HCT116 (cell line): ENCODE data around the gene FRAS1. TPM values are rescaled to one million over a fixed set of nuclear protein-coding genes. Genes with fewer than 3 reads are reported as not detected.

Experiments used
- ATAC-seq: fragments of 200-7000 bp; cut with Tn5 transposase; 2 replicates; pipeline ENCODE4 v1.9.1; 2020; ENCODE audit warnings: mild to moderate bottlenecking, moderate library complexity
- BruUV-seq: library from RNA; stranded (reverse); fragments of 400-500 nt; replicated peaks from 2 replicates; lab custom pipeline; 2021; lab: Mats Ljungman, UMichigan
- CTCF ChIA-PET: fragments of 300-600 bp; sonication (Branson Sonifier 250); formaldehyde crosslinking; loops from one replicate; lab custom pipeline; 2021; ENCODE audit warnings: antibody characterized with exemption; lab: Charles Lee
- POLR2A ChIA-PET: fragments of 300-600, 350-600 bp; sonication (Branson Sonifier 250); formaldehyde crosslinking; loops from one replicate; lab custom pipeline; 2021; ENCODE audit warnings: antibody characterized with exemption; lab: Charles Lee
- RAD21 ChIA-PET, 2 experiments: fragments of 300-600 bp; sonication (Branson Sonifier 250); formaldehyde crosslinking; loops; one replicate each; lab custom pipeline; 2023; ENCODE audit warnings: low total read pairs in 2 of 2; ENCODE audit not compliant: uncharacterized antibody in 2 of 2, unreplicated experiment in 2 of 2, low non-redundant PET in 1 of 2; lab: Charles Lee
- DNase-seq: peaks from one replicate; pipeline ENCODE4 v3.0.0-alpha.2; 2010; ENCODE audit warnings: low read depth, low spot score
- H2AFZ ChIP-seq: fragments of 200-600 bp; shearing (Covaris generic), sonication (generic); 2 replicates; pipeline ENCODE4 v1.6.1; 2017; ENCODE audit warnings: low read depth, mixed run types, mixed read lengths, antibody characterized with exemption, low read length; ENCODE audit not compliant: poor library complexity, severe bottlenecking
- H3K27ac ChIP-seq: 2 replicates; pipeline ENCODE4 v1.5.1; 2012; ENCODE audit warnings: low read depth, low read length
- H3K27me3 ChIP-seq: fragments of 200-600 bp; sonication (generic); 2 replicates; pipeline ENCODE4 v1.6.1; 2016; ENCODE audit warnings: mixed run types, low read length, mixed read lengths; ENCODE audit not compliant: insufficient read depth
- H3K36me3 ChIP-seq, 2 experiments: fragments of 200-500 bp in 1 of 2; fragments of 200-600 bp in 1 of 2; sonication (Bioruptor generic) in 1 of 2; sonication (generic) in 1 of 2; 2 replicates each; pipeline versions ENCODE4 v1.5.1 to v1.6.1; 2014 to 2016; ENCODE audit warnings: low read length in 2 of 2, inconsistent platforms in 1 of 2, mixed read lengths in 1 of 2, mixed run types in 1 of 2; ENCODE audit not compliant: insufficient read depth in 2 of 2, control insufficient read depth in 1 of 2
- H3K4me1 ChIP-seq, 2 experiments: fragments of 200-600 bp in 1 of 2; sonication (generic) in 1 of 2; 2 replicates each; pipeline versions ENCODE4 v1.5.1 to v1.6.1; 2012 to 2017; ENCODE audit warnings: low read length in 2 of 2, inconsistent platforms in 1 of 2, mild to moderate bottlenecking in 1 of 2, mixed read lengths in 1 of 2, mixed run types in 1 of 2, moderate library complexity in 1 of 2; ENCODE audit not compliant: insufficient read depth in 2 of 2, control insufficient read depth in 1 of 2
- H3K4me2 ChIP-seq: fragments of 200-600 bp; sonication (generic); 2 replicates; pipeline ENCODE4 v1.6.1; 2017; ENCODE audit warnings: mixed run types, low read length, mixed read lengths
- H3K4me3 ChIP-seq, 2 experiments: fragments of 200-600 bp in 1 of 2; sonication (generic) in 1 of 2; replicated peaks in 1 of 2; 2 replicates each; pipeline ENCODE4 v1.5.1; 2011 to 2016; ENCODE audit warnings: low read length in 2 of 2, control low read depth in 1 of 2, low read depth in 1 of 2, mild to moderate bottlenecking in 1 of 2, mixed read lengths in 1 of 2, mixed run types in 1 of 2
- H3K79me2 ChIP-seq: fragments of 200-600 bp; sonication (generic); 2 replicates; pipeline ENCODE4 v1.6.1; 2017; ENCODE audit warnings: mild to moderate bottlenecking, mixed run types, low read length, moderate library complexity, mixed read lengths; ENCODE audit not compliant: insufficient read depth
- H3K9ac ChIP-seq: fragments of 200-600 bp; sonication (generic); 2 replicates; pipeline ENCODE4 v1.6.1; 2016; ENCODE audit warnings: low read length, mixed read lengths
- H3K9me2 ChIP-seq: fragments of 200-600 bp; sonication (generic), shearing (Covaris generic); 2 replicates; pipeline ENCODE4 v1.6.1; 2017; ENCODE audit warnings: mixed run types, mild to moderate bottlenecking, moderate library complexity; ENCODE audit not compliant: insufficient read depth
- H3K9me3 ChIP-seq, 2 experiments: fragments of 200-500 bp in 1 of 2; fragments of 200-600 bp in 1 of 2; sonication (Bioruptor generic) in 1 of 2; sonication (generic) in 1 of 2; 2 replicates each; pipeline ENCODE4 v1.6.1; 2014 to 2017; ENCODE audit warnings: low read length in 2 of 2, mixed read lengths in 2 of 2, inconsistent platforms in 1 of 2, low read depth in 1 of 2, mild to moderate bottlenecking in 1 of 2, mixed run types in 1 of 2, moderate library complexity in 1 of 2; ENCODE audit not compliant: control insufficient read depth in 1 of 2, insufficient read depth in 1 of 2
- H4K20me1 ChIP-seq: fragments of 200-600 bp; sonication (generic), shearing (Covaris generic); 2 replicates; pipeline ENCODE4 v1.6.1; 2017; ENCODE audit warnings: mixed run types, mild to moderate bottlenecking, moderate library complexity; ENCODE audit not compliant: insufficient read depth
- CBX3 ChIP-seq: IDR thresholded peaks from 2 replicates; pipeline ENCODE4 v1.6.1; 2012; ENCODE audit warnings: low read depth
- EGR1 ChIP-seq: IDR thresholded peaks from 2 replicates; pipeline ENCODE4 v1.6.1; 2012; ENCODE audit warnings: low read depth
- ELF1 ChIP-seq: IDR thresholded peaks from 2 replicates; pipeline ENCODE4 v1.6.1; 2012; ENCODE audit warnings: low read depth, borderline replicate concordance
- JUND ChIP-seq: IDR thresholded peaks from 2 replicates; pipeline ENCODE4 v1.6.1; 2012
- MAX ChIP-seq: IDR thresholded peaks from 2 replicates; pipeline ENCODE4 v1.6.1; 2012
- POLR2A ChIP-seq: IDR thresholded peaks from 2 replicates; pipeline ENCODE4 v1.7.0; 2011; ENCODE audit warnings: borderline replicate concordance; ENCODE audit not compliant: insufficient read depth, insufficient read length; ENCODE audit errors: extremely low read depth
- SIN3A ChIP-seq: IDR thresholded peaks from 2 replicates; pipeline ENCODE4 v1.6.1; 2012; ENCODE audit warnings: low read depth
- SP1 ChIP-seq: IDR thresholded peaks from 2 replicates; pipeline ENCODE4 v1.6.1; 2012; ENCODE audit warnings: low read depth
- TCF7L2 ChIP-seq: IDR thresholded peaks from 2 replicates; pipeline ENCODE4 v1.7.0; 2011; ENCODE audit warnings: borderline replicate concordance, inconsistent platforms; ENCODE audit not compliant: insufficient read depth, insufficient read length; ENCODE audit errors: extremely low read depth
- ZFX ChIP-seq: fragments of 450-650 bp; IDR thresholded peaks from 2 replicates; pipeline ENCODE4 v1.6.1; 2017
- ZNF274 ChIP-seq: fragments of 200-500 bp; sonication (Bioruptor generic); IDR thresholded peaks from 2 replicates; pipeline ENCODE4 v1.6.1; 2014; ENCODE audit warnings: mild to moderate bottlenecking, low read depth, low read length, inconsistent platforms
- intact Hi-C: fragments of 100-400 bp; cut with micrococcal nuclease; formaldehyde crosslinking; loops from 2 replicates; pipeline ENCODE4 v1.10.0; 2022
- total RNA-seq: library from RNA; stranded (reverse); gene quantifications from one replicate; pipeline ENCODE4 v1.2.1, GENCODE V29; 2021; ENCODE audit not compliant: unreplicated experiment

The FRAS1 gene
- total RNA-seq, 1 experiment from 2014 or later: 33.5 TPM

DNA sequence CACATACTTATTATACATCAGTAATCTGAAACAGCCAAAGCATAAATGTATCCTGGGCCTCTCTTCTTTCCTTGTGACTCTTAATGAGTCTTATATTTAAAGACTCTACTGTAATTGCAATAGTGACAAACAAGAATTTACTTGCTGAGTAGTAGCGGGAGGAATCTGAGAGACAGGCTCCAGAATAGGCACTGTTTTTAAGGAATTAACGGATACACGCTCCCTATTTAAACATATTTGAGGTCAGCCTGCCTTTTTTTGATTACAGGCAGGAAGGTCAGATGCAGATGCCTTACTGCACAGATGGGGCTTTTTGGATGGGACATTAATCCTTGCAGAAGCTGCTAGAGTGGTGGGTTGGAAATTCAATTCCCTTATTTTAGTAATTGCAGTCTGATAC, 298.2 kb downstream of the FRAS1 start:
- ChIA-PET CTCF (no interaction called here), POLR2A (no interaction called here), RAD21 (no interaction called here)
- no peak overlapping the region for H3K4me3 ChIP-seq
- no peak overlapping the region for H2AFZ ChIP-seq
- no peaks in the 10 kb centered on the region for H3K27me3 ChIP-seq
- H3K36me3 ChIP-seq: no peaks in the 10 kb centered on the region
- BruUV-seq: no TSS peak
- H3K27ac ChIP-seq: no peak overlapping the region
- H3K4me2 ChIP-seq: no peak overlapping the region
- no peaks in the 10 kb centered on the region for H3K9me2 ChIP-seq
- intact Hi-C loops: no loop called here
- TF ChIP-seq POLR2A (no peak), EGR1 (no peak)
- no peaks in the 10 kb centered on the region for H3K4me1 ChIP-seq
- H3K9ac ChIP-seq: no peak overlapping the region
- DNase-seq: no peak
- no peaks in the 10 kb centered on the region for H3K9me3 ChIP-seq
- ATAC-seq: no peak
- no peaks in the 10 kb centered on the region for H4K20me1 ChIP-seq
- no peaks in the 10 kb centered on the region for H3K79me2 ChIP-seq

- DNase-seq (no peak), ATAC-seq (no peak)
- no peak for TF ChIP-seq SIN3A
- POLR2A ChIA-PET: no interaction called here
- H3K9ac ChIP-seq: no peak overlapping the region
- CTCF ChIA-PET: no interaction called here
- H3K4me3 ChIP-seq: no peak overlapping the region
- no peaks in the 10 kb centered on the region for H3K9me3 ChIP-seq
- RAD21 ChIA-PET: no interaction called here
- BruUV-seq: no TSS peak
- H3K4me2 ChIP-seq: no peak overlapping the region
- no peaks in the 10 kb centered on the region for H3K79me2 ChIP-seq
- no peaks in the 10 kb centered on the region for H3K27me3 ChIP-seq
- intact Hi-C loops: no loop called here
- H3K27ac ChIP-seq: no peak overlapping the region
- no peaks in the 10 kb centered on the region for H3K9me2 ChIP-seq
- H4K20me1 ChIP-seq: no peaks in the 10 kb centered on the region
- no peaks in the 10 kb centered on the region for H3K36me3 ChIP-seq
- no peak overlapping the region for H2AFZ ChIP-seq
- H3K4me1 ChIP-seq: no peaks in the 10 kb centered on the region
Measured at GRCh38 chr4:78356251-78356786, 299.2 kb downstream of the FRAS1 start.

GRCh38 chr4:78357122-78357521, 300.0 kb downstream of the FRAS1 start:
- no peak overlapping the region for H3K9ac ChIP-seq
- no peak overlapping the region for H3K27ac ChIP-seq
- no TSS peak for BruUV-seq
- no peak overlapping the region for H3K4me2 ChIP-seq
- TF ChIP-seq MAX: no peak
- no peak for TF ChIP-seq ZNF274
- no peak for TF ChIP-seq CBX3
- TF ChIP-seq JUND: no peak
- TF ChIP-seq ELF1: no peak
- TF ChIP-seq ZFX: no peak
- TF ChIP-seq TCF7L2: no peak
- TF ChIP-seq SP1: no peak
- TF ChIP-seq EGR1: no peak
- TF ChIP-seq, all 23 proteins: peak for 0
- Histone ChIP-seq H3K27me3 (no peaks in the 10 kb centered on the region), H3K4me3 (no peak overlapping the region), H3K36me3 (no peaks in the 10 kb centered on the region), H3K79me2 (no peaks in the 10 kb centered on the region), H4K20me1 (no peaks in the 10 kb centered on the region), H3K9me2 (no peaks in the 10 kb centered on the region), H3K9me3 (no peaks in the 10 kb centered on the region), H2AFZ (no peak overlapping the region), H3K4me1 (no peaks in the 10 kb centered on the region)
- ChIA-PET CTCF (no interaction called here), RAD21 (no interaction called here), POLR2A (no interaction called here)
- intact Hi-C loops: no loop called here
- ATAC-seq (no peak), DNase-seq (no peak)
